ENCODE data around the gene DYNLT2B. TPM values are rescaled to one million over a fixed set of nuclear protein-coding genes. Genes with fewer than 3 reads are reported as not detected.
"Not testable (repeated sequence)": the region's sequence is repeated elsewhere in the genome, so short reads cannot be mapped to it uniquely, and the experiment has no call there.

The DYNLT2B gene
- total RNA-seq, 1 experiment from 2014 or later, result 15.5 TPM

- no peak for DNase-seq (ENCODE audit: low spot score)
These were observed 8.9 kb upstream of the DYNLT2B start for GRCh38 chr3:196326936-196327335.

GRCh38 chr3:196323691-196324090 lies 5.7 kb upstream of the DYNLT2B start:
- no peak for DNase-seq (ENCODE audit: low spot score)

GRCh38 chr3:196323016-196323415 lies 5.0 kb upstream of the DYNLT2B start:
- DNase-seq (ENCODE audit: low spot score), result no peak

GRCh38 chr3:196321162-196321561 lies 3.1 kb upstream of the DYNLT2B start:
- DNase-seq (ENCODE audit: low spot score), result no peak

DNA sequence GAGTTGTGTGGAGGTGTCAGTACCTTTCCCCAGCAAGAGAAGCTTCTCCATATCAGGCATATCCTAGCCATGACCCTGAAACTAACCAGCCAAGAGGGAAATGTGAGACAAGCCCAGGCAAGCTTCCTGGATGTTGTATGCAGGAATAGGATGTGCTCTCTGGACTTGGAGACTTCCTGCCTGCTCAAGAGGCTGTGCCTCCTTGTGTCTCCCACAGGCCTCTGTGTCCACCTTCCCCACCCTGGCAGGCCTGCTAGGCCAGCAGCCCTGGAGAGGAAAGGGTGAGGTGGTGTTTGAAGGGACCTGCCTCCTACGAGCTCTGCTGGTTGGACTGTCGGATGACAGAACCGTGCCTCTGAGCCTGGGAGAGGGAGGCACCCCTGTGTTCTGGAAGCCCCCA lies 2.1 kb upstream of the DYNLT2B start:
- no peak for DNase-seq (ENCODE audit: low spot score)

- not testable (repeated sequence) for DNase-seq (ENCODE audit: low spot score)
These were observed 997 bp downstream of the DYNLT2B start for GRCh38 chr3:196316799-196317686.

GRCh38 chr3:196315821-196316220 lies 2.2 kb downstream of the DYNLT2B start:
- no peak for DNase-seq (ENCODE audit: low spot score)

GRCh38 chr3:196314597-196314996 lies 3.4 kb downstream of the DYNLT2B start:
- DNase-seq (ENCODE audit: low spot score), result no peak

GRCh38 chr3:196314086-196314485 lies 4.0 kb downstream of the DYNLT2B start:
- DNase-seq (ENCODE audit: low spot score), result not testable (repeated sequence)

GRCh38 chr3:196302960-196303359 lies 15.1 kb downstream of the DYNLT2B start:
- DNase-seq (ENCODE audit: low spot score), result not testable (repeated sequence)

- DNase-seq (ENCODE audit: low spot score), result not testable (repeated sequence)
These were observed 15.5 kb downstream of the DYNLT2B start for GRCh38 chr3:196302551-196302950.

- DNase-seq (ENCODE audit: low spot score), result no peak
These were observed 19.5 kb downstream of the DYNLT2B start for GRCh38 chr3:196298521-196298920.

DNA sequence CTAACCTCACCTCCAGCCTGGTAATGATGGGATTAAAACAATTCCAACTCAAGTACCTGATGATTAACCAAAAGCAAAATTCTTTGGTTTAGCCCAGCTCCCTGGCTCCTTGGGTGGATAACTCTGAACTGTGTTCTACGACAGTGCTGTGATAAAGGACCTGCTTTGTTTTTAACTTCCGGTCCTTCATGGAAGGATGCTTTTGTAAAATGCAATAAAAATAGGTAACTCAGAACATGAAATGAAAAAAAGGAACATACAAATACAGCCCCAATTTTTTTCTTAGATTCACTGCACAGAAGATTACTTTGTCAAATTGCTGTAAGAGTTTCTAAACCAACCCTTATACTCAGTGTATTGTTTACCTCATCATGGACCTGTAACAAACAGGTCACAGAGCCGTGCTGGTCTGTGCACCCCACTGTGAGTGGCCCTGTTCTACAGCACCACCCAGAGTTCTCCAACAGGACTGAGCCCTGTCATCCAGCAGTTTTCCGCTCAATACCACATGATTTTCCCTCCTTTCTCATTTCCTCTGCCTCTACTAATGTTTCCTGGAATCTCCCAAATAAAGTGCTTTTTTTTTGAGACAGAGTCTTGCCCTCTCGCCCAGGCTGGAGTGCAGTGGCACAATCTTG lies 25.6 kb downstream of the DYNLT2B start:
- no peak for DNase-seq (ENCODE audit: low spot score)

GRCh38 chr3:196288141-196288460 lies 29.9 kb downstream of the DYNLT2B start:
- DNase-seq (ENCODE audit: low spot score), result no peak

DNA sequence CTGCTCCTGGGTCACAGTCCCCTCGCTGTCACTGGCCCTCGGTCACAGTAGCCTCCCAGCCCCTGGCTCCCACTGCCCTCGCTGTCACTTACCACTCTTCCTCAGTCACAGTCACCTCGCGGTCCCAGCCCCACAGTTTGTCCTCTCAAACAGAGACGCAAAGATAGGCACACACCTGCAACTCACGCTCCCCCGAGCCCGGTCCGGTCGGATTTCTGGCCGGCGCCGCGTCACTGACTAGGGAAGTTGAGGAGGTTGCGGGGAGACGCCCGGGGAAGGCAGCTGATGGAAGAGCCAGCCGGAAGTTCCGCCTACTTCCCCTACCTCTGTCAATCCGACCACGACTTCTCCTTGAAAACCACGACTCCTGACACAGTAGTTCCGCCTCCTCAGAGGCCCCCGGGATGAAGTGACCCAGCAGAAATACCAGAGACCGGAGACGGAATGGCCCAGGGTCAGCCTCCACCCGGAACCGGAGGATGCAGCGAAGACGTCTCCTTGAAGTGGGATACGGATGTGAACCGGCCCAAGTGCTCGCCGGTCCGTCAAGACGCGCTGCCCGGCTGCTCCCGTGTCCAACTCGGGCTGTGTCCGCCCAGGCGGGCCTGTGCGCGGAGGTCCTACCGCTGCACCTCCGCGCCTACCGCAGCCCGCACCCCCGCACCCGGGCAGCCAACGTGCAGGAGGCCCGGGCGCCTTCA lies 30.4 kb downstream of the DYNLT2B start, which contains the start of gene PCYT1A:
TSS of gene PCYT1A (minus strand) at position 287 of the 701 bp plus-strand sequence. CDS start 17,195 bp downstream, outside the sequence.
- DNase-seq (ENCODE audit: low spot score), result peak; percentile 95

- DNase-seq (ENCODE audit: low spot score), result no peak
These were observed 31.0 kb downstream of the DYNLT2B start for GRCh38 chr3:196287090-196287439.

- DNase-seq (ENCODE audit: low spot score), result no peak
These were observed 33.6 kb downstream of the DYNLT2B start for GRCh38 chr3:196284396-196284795.

DNA sequence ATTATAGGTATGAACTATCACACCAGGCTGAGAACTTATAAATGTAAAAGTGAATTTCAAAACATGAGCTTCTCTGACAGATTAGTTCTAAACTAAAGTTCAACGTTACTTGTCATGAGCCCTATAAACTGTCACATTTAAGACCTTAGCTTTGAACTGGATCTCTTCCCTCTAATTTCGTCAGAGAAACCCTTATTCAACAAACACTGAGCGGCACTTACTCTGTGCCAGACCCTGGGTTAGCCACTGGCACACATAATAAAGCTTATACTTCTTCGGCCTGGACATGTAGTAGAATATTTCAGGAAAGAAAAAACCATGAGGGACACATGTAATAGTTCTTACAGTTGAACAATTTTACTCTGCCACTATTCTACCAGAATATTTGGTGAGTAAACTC lies 36.1 kb downstream of the DYNLT2B start:
- DNase-seq (ENCODE audit: low spot score), result no peak

GRCh38 chr3:196280689-196281440 lies 37.2 kb downstream of the DYNLT2B start:
- no peak for DNase-seq (ENCODE audit: low spot score)

GRCh38 chr3:196275126-196275525 lies 42.9 kb downstream of the DYNLT2B start:
- DNase-seq (ENCODE audit: low spot score), result no peak

DNA sequence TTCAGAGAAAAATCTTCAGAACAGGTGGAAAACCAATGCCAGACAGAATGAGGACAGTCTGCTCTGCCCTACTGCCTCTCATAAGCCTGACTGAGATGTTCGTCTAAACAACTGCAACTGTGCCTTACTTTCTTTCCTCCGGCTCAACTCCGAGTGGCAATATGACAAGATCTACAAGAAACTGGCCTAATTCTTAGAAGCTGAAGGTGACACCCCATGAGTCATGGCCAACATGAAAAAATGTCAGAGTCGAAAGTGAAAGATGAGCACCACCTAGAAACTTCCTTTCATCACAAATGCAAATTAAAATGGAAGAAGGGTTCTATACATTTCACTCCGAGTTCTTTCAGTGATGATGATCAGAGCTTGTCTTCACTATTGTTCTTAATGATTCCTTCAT lies 43.5 kb downstream of the DYNLT2B start:
- no peak for DNase-seq (ENCODE audit: low spot score)

GRCh38 chr3:196273655-196274054 lies 44.4 kb downstream of the DYNLT2B start:
- no peak for DNase-seq (ENCODE audit: low spot score)

Data from HT-29 (cell line).